ENCODE results near the gene DACH1. TPM values are rescaled to one million over a fixed set of nuclear protein-coding genes. Genes with fewer than 3 reads are reported as not detected.

DACH1 gene
- total and polyA plus RNA-seq, 2 donors from 2014 or later = 5.3 to 10.4 TPM

DNA sequence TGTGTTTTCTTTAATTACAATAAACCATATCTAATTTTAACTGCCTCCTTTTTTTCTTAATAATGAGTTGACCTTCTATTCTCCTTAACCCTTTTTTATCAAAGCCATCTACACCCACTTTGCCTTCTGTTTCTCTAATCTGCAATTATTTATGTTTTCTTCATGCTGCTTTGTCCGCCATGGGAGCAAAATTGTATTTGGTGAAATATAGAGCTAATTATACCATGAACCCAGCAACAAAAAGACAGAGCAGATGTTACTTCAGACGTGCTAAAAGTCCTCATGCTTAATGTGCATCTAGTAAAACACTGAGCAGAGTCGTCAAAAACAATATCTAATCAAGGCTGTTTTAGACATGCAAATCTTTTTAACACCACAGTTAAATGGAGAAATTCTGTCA lies 264.7 kb downstream of the DACH1 start:
- H3K9ac ChIP-seq (ENCODE audit: low read length in 3 of 3) = no peak overlapping the region
- intact Hi-C loops (cut with DNase I) = no loop called here
- FAIRE-seq (no peak), DNase-seq (no peak)
- no peak overlapping the region for H3K27ac ChIP-seq (ENCODE audit: low read depth in 2 of 2, low read length in 2 of 2)
- H3K4me1 ChIP-seq (ENCODE audit: control insufficient read depth in 2 of 3, insufficient read depth in 2 of 3, low read depth in 1 of 3, low read length in 3 of 3) = no peaks in the 10 kb centered on the region
- H3K4me3 ChIP-seq (ENCODE audit: low read length in 3 of 3) = no peak overlapping the region
- no peaks in the 10 kb centered on the region for H3K27me3 ChIP-seq (ENCODE audit: control insufficient read depth, insufficient read depth, low read length)
- no peaks in the 10 kb centered on the region for H3K9me3 ChIP-seq (ENCODE audit: control insufficient read depth in 2 of 3, insufficient read depth in 1 of 3, low read length in 3 of 3)
- H3K36me3 ChIP-seq (ENCODE audit: control insufficient read depth in 2 of 3, insufficient read depth in 3 of 3, low read length in 3 of 3) = no peaks in the 10 kb centered on the region
- TF ChIP-seq, protein P1, sequence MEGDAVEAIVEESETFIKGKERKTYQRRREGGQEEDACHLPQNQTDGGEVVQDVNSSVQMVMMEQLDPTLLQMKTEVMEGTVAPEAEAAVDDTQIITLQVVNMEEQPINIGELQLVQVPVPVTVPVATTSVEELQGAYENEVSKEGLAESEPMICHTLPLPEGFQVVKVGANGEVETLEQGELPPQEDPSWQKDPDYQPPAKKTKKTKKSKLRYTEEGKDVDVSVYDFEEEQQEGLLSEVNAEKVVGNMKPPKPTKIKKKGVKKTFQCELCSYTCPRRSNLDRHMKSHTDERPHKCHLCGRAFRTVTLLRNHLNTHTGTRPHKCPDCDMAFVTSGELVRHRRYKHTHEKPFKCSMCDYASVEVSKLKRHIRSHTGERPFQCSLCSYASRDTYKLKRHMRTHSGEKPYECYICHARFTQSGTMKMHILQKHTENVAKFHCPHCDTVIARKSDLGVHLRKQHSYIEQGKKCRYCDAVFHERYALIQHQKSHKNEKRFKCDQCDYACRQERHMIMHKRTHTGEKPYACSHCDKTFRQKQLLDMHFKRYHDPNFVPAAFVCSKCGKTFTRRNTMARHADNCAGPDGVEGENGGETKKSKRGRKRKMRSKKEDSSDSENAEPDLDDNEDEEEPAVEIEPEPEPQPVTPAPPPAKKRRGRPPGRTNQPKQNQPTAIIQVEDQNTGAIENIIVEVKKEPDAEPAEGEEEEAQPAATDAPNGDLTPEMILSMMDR (IDR thresholded peaks at IDR 0.05; ENCODE audit: borderline replicate concordance, extremely low read depth, insufficient read depth) = no peak

DNA sequence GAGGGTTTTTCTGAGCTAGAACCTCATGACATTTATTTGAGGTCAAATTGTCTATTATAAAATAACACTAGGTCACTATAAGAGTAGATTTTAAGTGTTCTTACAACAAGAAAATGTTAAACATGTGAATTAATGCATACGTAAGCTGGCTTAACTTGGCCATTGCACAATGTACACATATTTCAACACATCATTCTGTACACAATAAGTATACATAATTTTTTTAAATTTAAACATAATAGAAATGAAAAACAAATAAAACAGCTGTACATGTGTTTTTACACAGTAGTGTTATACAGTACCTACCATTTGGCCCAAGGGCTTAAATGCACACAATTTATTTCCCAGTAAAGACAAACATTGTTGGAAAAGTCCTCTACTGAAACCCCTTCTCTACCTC lies 269.9 kb downstream of the DACH1 start:
- Histone ChIP-seq H3K4me3 (ENCODE audit: low read length in 3 of 3) (no peak overlapping the region), H3K9ac (ENCODE audit: low read length in 3 of 3) (no peak overlapping the region), H3K4me1 (ENCODE audit: control insufficient read depth in 2 of 3, insufficient read depth in 2 of 3, low read depth in 1 of 3, low read length in 3 of 3) (no peaks in the 10 kb centered on the region), H3K27ac (ENCODE audit: low read depth in 2 of 2, low read length in 2 of 2) (no peak overlapping the region), H3K36me3 (ENCODE audit: control insufficient read depth in 2 of 3, insufficient read depth in 3 of 3, low read length in 3 of 3) (no peaks in the 10 kb centered on the region), H3K27me3 (ENCODE audit: control insufficient read depth, insufficient read depth, low read length) (no peaks in the 10 kb centered on the region), H3K9me3 (ENCODE audit: control insufficient read depth in 2 of 3, insufficient read depth in 1 of 3, low read length in 3 of 3) (no peaks in the 10 kb centered on the region)
- TF ChIP-seq, protein P1 (IDR thresholded peaks at IDR 0.05; ENCODE audit: borderline replicate concordance, extremely low read depth, insufficient read depth) = no peak
- no peak for FAIRE-seq
- no peak for DNase-seq
- intact Hi-C loops (cut with DNase I) = no loop called here

DNA sequence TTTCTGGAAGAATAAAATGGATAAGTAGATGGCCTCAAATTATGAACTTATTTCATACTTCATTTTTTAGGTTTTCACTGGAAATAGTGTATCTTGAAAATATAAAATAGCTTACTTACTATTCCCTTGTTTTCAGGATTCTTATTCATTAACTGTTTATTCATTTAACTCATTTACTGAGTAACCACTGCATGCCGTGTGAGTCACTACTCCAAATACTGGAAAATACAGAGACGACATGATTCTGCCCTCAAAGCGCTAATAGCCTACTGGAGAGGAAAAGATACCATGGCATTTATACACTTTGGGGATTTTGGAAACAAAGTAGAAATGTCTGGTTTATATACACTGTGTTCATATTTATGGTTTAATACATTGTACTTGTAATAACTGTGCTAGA lies 270.9 kb downstream of the DACH1 start:
- FAIRE-seq = no peak
- no peaks in the 10 kb centered on the region for H3K36me3 ChIP-seq (ENCODE audit: control insufficient read depth in 2 of 3, insufficient read depth in 3 of 3, low read length in 3 of 3)
- intact Hi-C loops (cut with DNase I) = no loop called here
- H3K4me3 ChIP-seq (ENCODE audit: low read length in 3 of 3) = no peak overlapping the region
- no peak overlapping the region for H3K27ac ChIP-seq (ENCODE audit: low read depth in 2 of 2, low read length in 2 of 2)
- H3K9ac ChIP-seq (ENCODE audit: low read length in 3 of 3) = no peak overlapping the region
- no peaks in the 10 kb centered on the region for H3K9me3 ChIP-seq (ENCODE audit: control insufficient read depth in 2 of 3, insufficient read depth in 1 of 3, low read length in 3 of 3)
- DNase-seq = no peak
- TF ChIP-seq, protein P1 (IDR thresholded peaks at IDR 0.05; ENCODE audit: borderline replicate concordance, extremely low read depth, insufficient read depth) = no peak
- no peaks in the 10 kb centered on the region for H3K4me1 ChIP-seq (ENCODE audit: control insufficient read depth in 2 of 3, insufficient read depth in 2 of 3, low read depth in 1 of 3, low read length in 3 of 3)
- H3K27me3 ChIP-seq (ENCODE audit: control insufficient read depth, insufficient read depth, low read length) = no peaks in the 10 kb centered on the region

DNA sequence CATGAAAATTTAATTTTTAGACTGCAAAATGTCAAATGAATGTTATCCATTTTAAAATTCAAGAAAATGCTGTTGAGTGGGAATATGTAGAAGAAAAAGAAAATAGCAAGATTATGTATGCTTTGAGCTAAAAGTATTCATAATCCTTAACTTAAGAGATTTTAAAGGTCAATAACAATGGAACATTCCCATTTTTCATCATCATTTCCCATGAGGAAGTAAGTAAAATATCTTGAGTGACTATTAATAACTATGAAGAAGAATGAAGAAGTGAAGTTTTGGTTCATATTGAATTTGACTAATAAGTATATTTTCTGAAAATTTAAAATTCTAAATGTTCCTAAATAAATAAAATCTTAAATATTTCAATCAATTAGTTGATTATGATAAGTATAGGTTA lies 273.4 kb downstream of the DACH1 start:
- FAIRE-seq (no peak), DNase-seq (no peak)
- TF ChIP-seq, protein P1 (IDR thresholded peaks at IDR 0.05; ENCODE audit: borderline replicate concordance, extremely low read depth, insufficient read depth) = no peak
- Histone ChIP-seq H3K36me3 (ENCODE audit: control insufficient read depth in 2 of 3, insufficient read depth in 3 of 3, low read length in 3 of 3) (no peaks in the 10 kb centered on the region), H3K27me3 (ENCODE audit: control insufficient read depth, insufficient read depth, low read length) (no peaks in the 10 kb centered on the region), H3K27ac (ENCODE audit: low read depth in 2 of 2, low read length in 2 of 2) (no peak overlapping the region), H3K9ac (ENCODE audit: low read length in 3 of 3) (no peak overlapping the region), H3K9me3 (ENCODE audit: control insufficient read depth in 2 of 3, insufficient read depth in 1 of 3, low read length in 3 of 3) (no peaks in the 10 kb centered on the region), H3K4me1 (ENCODE audit: control insufficient read depth in 2 of 3, insufficient read depth in 2 of 3, low read depth in 1 of 3, low read length in 3 of 3) (no peaks in the 10 kb centered on the region), H3K4me3 (ENCODE audit: low read length in 3 of 3) (no peak overlapping the region)
- intact Hi-C loops (cut with DNase I) = no loop called here
